Measurements from ENCODE around the gene ARSG.

DNA sequence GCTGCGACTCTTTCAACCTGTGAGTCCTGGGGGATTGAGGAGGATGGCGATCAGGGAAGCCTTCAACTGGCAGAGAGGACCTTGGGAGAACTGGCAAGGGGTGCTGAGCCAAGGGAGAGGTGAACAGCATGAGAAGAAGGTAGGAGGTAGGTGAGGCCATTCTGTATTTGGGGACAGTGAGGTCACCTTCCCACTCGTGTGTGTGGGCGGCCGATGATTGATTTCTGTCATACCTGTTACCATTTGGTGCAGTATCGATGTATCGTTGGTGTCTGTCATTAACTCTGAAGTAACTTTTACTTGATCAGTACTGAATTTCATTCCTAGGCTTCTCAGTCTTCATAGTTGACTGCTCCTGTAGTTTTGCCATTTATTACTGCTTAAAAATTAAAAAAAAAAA, 3.8 kb downstream of the ARSG start:
- TF ChIP-seq, protein P1, sequence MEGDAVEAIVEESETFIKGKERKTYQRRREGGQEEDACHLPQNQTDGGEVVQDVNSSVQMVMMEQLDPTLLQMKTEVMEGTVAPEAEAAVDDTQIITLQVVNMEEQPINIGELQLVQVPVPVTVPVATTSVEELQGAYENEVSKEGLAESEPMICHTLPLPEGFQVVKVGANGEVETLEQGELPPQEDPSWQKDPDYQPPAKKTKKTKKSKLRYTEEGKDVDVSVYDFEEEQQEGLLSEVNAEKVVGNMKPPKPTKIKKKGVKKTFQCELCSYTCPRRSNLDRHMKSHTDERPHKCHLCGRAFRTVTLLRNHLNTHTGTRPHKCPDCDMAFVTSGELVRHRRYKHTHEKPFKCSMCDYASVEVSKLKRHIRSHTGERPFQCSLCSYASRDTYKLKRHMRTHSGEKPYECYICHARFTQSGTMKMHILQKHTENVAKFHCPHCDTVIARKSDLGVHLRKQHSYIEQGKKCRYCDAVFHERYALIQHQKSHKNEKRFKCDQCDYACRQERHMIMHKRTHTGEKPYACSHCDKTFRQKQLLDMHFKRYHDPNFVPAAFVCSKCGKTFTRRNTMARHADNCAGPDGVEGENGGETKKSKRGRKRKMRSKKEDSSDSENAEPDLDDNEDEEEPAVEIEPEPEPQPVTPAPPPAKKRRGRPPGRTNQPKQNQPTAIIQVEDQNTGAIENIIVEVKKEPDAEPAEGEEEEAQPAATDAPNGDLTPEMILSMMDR (IDR thresholded peaks at IDR 0.05; ENCODE audit: control extremely low read depth in 1 of 3, insufficient read depth in 1 of 3, low read depth in 1 of 3, low read length in 3 of 3) = no peak
- TF ChIP-seq KDM5A (IDR thresholded peaks at IDR 0.05; ENCODE audit: low read length) = no peak
- no peak for TF ChIP-seq HDAC6 (IDR thresholded peaks at IDR 0.05; ENCODE audit: low read depth, low read length)
- TF ChIP-seq RAD21 (IDR thresholded peaks at IDR 0.05 in 1 of 2, conservative IDR thresholded peaks at IDR 0.05 in 1 of 2; ENCODE audit: low read depth in 2 of 2, low read length in 2 of 2) = no peak
- TF ChIP-seq TAF1 (IDR thresholded peaks at IDR 0.05; ENCODE audit: low read depth, low read length) = no peak
- no peak for TF ChIP-seq POLR2A (IDR thresholded peaks at IDR 0.05; ENCODE audit: control extremely low read depth in 1 of 2, low read depth in 2 of 2, low read length in 2 of 2)
- no peak for TF ChIP-seq POLR2AphosphoS5 (IDR thresholded peaks at IDR 0.05; ENCODE audit: low read depth, low read length)
- no peak for TF ChIP-seq SP1 (IDR thresholded peaks at IDR 0.05; ENCODE audit: low read depth, low read length)
- no peak for TF ChIP-seq HDAC2 (IDR thresholded peaks at IDR 0.05; ENCODE audit: borderline replicate concordance in 1 of 2, low read depth in 2 of 2, low read length in 2 of 2)
- TF ChIP-seq, protein P2, sequence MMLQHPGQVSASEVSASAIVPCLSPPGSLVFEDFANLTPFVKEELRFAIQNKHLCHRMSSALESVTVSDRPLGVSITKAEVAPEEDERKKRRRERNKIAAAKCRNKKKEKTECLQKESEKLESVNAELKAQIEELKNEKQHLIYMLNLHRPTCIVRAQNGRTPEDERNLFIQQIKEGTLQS (IDR thresholded peaks at IDR 0.05; ENCODE audit: insufficient read depth, low read depth, low read length) = no peak
- TF ChIP-seq, protein P3, sequence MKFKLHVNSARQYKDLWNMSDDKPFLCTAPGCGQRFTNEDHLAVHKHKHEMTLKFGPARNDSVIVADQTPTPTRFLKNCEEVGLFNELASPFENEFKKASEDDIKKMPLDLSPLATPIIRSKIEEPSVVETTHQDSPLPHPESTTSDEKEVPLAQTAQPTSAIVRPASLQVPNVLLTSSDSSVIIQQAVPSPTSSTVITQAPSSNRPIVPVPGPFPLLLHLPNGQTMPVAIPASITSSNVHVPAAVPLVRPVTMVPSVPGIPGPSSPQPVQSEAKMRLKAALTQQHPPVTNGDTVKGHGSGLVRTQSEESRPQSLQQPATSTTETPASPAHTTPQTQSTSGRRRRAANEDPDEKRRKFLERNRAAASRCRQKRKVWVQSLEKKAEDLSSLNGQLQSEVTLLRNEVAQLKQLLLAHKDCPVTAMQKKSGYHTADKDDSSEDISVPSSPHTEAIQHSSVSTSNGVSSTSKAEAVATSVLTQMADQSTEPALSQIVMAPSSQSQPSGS (IDR thresholded peaks at IDR 0.05; ENCODE audit: low read length) = no peak
- no peak for TF ChIP-seq CHD1 (IDR thresholded peaks at IDR 0.05; ENCODE audit: low read depth, low read length)

Data from H1 (cell line).